Measurements from ENCODE around the gene DIAPH3. TPM values are rescaled to one million over a fixed set of nuclear protein-coding genes. Genes with fewer than 3 reads are reported as not detected.

The DIAPH3 gene
- total RNA-seq, 4 donors from 2014 or later = 0.31 to 2.0 (median 1.1) TPM

DNA sequence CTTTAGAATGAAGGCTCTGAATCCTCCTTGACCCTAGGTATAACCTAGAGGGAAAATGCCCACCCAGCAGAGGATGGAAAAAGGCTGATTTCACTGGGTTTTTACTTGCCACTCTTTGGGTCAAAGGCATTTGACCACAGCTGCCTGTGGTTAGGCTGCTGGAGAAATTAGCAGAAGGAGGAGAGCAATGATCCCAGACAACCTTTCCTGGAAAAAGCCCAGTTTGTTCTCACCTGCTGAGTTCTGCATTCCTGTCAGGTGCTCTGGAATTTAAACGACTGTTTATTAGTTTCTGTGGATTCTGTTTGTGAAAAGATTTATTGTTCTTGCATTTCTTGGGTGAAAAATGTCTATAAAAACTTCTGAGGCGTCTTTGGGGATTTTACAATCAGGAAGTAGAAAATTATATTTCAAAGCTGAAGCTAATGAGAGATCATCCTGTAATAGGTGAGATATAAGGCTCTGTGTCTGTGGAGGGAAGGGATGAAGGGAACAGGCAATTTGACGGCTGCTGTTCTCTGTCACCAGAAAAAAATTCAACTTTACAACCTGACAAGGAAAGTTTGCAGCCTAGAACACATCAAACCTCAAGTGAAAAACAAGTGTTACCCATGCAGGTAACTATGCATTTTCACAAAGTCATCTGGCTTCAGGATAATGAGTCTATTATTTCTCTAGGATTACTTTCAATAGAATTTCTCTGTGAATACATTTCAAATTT lies 519.7 kb downstream of the DIAPH3 start:
- TF ChIP-seq, protein P1, sequence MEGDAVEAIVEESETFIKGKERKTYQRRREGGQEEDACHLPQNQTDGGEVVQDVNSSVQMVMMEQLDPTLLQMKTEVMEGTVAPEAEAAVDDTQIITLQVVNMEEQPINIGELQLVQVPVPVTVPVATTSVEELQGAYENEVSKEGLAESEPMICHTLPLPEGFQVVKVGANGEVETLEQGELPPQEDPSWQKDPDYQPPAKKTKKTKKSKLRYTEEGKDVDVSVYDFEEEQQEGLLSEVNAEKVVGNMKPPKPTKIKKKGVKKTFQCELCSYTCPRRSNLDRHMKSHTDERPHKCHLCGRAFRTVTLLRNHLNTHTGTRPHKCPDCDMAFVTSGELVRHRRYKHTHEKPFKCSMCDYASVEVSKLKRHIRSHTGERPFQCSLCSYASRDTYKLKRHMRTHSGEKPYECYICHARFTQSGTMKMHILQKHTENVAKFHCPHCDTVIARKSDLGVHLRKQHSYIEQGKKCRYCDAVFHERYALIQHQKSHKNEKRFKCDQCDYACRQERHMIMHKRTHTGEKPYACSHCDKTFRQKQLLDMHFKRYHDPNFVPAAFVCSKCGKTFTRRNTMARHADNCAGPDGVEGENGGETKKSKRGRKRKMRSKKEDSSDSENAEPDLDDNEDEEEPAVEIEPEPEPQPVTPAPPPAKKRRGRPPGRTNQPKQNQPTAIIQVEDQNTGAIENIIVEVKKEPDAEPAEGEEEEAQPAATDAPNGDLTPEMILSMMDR (IDR thresholded peaks at IDR 0.05) = no peak
- ATAC-seq (ENCODE audit: low FRiP score) (no peak), DNase-seq (ENCODE audit: low spot score) (no peak)

DNA sequence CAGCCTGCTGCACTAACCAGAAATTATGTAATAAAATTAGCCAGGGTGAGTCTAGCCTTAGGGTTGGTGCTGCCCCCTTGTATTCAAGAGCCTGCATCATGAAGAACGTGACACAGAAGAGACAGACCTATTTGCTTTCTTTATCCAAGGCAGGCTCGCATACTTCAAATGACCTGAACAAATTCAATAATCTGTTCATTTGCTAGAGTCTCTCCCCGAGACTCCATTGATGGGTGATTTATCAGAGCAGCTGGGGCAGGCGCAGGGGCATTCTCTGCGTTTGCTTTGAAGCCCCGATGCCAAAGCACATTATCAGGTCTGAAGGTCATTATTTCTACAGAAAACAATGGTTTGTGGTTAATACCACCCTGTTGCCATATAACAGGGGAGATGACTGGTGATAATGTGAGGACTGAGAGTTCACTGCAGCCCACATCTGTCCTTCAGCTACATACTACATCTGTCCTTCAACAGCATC lies 520.3 kb downstream of the DIAPH3 start:
- ATAC-seq (ENCODE audit: low FRiP score) (no peak), DNase-seq (ENCODE audit: low spot score) (no peak)
- TF ChIP-seq, protein P1 (IDR thresholded peaks at IDR 0.05) = no peak

DNA sequence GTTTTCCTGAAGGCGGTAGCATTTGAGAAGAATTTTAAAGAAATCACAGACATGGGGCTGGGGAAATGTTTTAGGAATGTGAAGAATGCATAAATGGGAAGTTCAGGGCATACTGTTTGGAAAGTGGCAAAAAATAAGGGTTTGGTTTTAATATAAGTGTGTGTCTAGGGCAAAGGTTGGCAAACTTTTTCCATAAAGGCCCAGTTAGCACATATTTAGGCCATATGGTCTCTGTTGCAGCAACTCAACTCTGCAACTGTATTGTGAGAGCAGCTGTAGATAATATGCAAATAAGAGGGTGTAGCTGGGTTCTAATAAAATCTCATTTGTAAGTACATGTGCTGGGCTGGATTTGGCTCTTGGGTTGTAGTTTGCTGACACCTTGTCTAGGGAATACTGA lies 521.9 kb downstream of the DIAPH3 start:
- TF ChIP-seq, protein P1 (IDR thresholded peaks at IDR 0.05) = no peak
- ATAC-seq (ENCODE audit: low FRiP score) = no peak
- DNase-seq (ENCODE audit: low spot score) = no peak

DNA sequence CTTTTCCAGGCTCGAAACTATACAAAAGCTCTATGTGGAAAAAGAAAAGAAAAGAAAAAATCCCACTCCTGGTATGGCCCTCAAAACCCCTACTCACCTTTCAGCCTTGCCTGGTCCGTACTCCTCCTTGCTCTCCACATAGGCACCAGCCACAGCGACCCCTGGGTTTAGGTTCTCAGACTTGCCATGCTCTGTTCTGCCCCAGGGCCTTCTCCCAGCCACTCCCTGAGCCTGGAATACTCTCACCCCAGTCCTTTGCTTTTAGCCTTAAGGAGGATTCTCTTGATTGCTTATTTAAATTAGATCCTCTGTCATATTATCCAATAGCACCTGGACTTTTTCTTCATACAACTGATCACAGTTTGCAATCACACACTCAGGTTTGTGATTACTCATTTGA lies 522.5 kb downstream of the DIAPH3 start:
- TF ChIP-seq, protein P1 (IDR thresholded peaks at IDR 0.05) = no peak
- DNase-seq (ENCODE audit: low spot score) = no peak
- no peak for ATAC-seq (ENCODE audit: low FRiP score)

DNA sequence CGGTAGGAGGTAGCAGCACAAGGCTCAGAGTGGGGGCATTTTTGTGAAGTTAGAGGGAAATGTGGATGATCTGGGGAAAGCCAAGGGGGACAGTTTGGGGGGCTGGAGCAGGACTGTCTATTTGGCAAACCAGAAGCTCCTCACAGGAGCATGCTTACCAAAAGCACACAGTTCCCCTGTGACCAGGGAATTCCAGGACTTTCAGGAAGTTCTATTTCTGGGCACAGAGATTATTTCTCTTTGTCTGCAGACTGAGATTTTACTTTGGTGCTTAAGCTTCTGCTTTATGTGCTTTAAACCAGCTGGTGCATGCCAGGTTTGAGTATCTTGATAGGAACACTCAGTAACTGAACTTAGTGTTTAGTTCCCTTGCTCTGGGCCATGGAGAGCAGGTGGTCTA lies 525.3 kb downstream of the DIAPH3 start:
- no peak for ATAC-seq (ENCODE audit: low FRiP score)
- no peak for DNase-seq (ENCODE audit: low spot score)
- TF ChIP-seq, protein P1 (IDR thresholded peaks at IDR 0.05) = no peak

DNA sequence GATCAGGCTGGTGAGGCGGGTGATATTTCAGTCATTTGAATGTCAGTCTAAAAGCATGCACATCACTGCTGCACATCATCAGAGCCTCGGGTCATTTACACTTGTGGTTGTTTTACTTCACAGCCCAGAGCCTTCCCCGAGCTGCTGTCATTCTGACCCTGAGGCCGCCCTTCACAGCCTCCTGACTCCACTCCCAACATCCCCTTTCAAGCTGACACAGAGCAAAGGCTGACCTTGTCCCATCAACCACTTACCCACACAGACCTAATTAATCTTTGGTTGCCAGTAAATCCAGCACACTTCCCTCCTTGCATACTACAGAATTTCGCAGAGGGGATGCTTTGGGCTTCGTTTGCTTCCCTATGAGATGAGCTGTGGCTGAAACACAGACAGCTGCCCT lies 528.1 kb downstream of the DIAPH3 start:
- no peak for ATAC-seq (ENCODE audit: low FRiP score)
- no peak for DNase-seq (ENCODE audit: low spot score)
- TF ChIP-seq, protein P1 (IDR thresholded peaks at IDR 0.05) = no peak

DNA sequence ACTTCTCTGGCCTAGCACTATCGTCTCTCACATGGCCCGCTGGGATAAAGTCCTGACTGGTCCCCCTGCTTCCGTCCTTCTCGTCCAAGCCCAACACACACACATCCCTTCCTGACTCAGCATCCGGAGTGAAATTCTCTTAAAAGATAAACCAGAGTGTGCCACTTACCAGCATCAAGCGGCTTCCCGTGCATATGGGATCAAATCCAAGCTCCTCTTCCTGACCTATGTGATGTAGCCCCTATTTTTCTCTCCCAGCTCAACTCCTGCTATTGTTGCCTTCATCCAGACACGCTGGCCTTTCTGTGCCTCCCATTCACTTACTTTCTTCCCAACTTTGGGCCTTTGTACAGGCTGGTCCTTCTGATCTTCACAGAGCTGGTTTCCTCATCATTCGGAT lies 530.4 kb downstream of the DIAPH3 start:
- no peak for ATAC-seq (ENCODE audit: low FRiP score)
- DNase-seq (ENCODE audit: low spot score) = no peak
- TF ChIP-seq, protein P1 (IDR thresholded peaks at IDR 0.05) = no peak

All from omental fat pad (tissue), 4 donors.